ENCODE results near the gene LCP1.

GRCh38 chr13:46182491-46182877 lies 507 bp upstream of the LCP1 start:
- no peak for TF ChIP-seq CTCF (IDR thresholded peaks at IDR 0.05; ENCODE audit: insufficient read depth, low read length)
- TF ChIP-seq POLR2AphosphoS5 (IDR thresholded peaks at IDR 0.05; ENCODE audit: low read depth), result no peak
- no peak for TF ChIP-seq REST (IDR thresholded peaks at IDR 0.05; ENCODE audit: insufficient replicate concordance, low read depth)
- no peak for TF ChIP-seq SPI1 (IDR thresholded peaks at IDR 0.05; ENCODE audit: borderline replicate concordance, low read depth)

Data from HL-60 (cell line).